Osteoblast (primary cell): Measurements from ENCODE around the gene HS2ST1. TPM values are rescaled to one million over a fixed set of nuclear protein-coding genes. Genes with fewer than 3 reads are reported as not detected.

ENCODE experiments used
- DNase-seq: peaks from one replicate; pipeline ENCODE4 v3.0.0; 2011; ENCODE audit warnings: low spot score, mixed read lengths; ENCODE audit not compliant: insufficient read length; ENCODE audit errors: missing footprints
- H2AFZ ChIP-seq: 2 replicates; pipeline ENCODE4 v1.6.0; 2011; ENCODE audit warnings: mild to moderate bottlenecking, low read length
- H3K27ac ChIP-seq: 2 replicates; pipeline ENCODE4 v1.5.1; 2011; ENCODE audit warnings: mild to moderate bottlenecking, low read depth, low read length, moderate library complexity
- H3K27me3 ChIP-seq: 2 replicates; pipeline ENCODE4 v1.6.0; 2012; ENCODE audit warnings: mild to moderate bottlenecking, control low read depth, inconsistent platforms, low read length, moderate library complexity; ENCODE audit not compliant: insufficient read depth
- H3K36me3 ChIP-seq: 2 replicates; pipeline ENCODE4 v1.5.1; 2011; ENCODE audit warnings: mild to moderate bottlenecking, low read length, control low read depth, moderate library complexity; ENCODE audit not compliant: insufficient read depth
- H3K4me1 ChIP-seq: 2 replicates; pipeline ENCODE4 v1.5.1; 2011; ENCODE audit warnings: mild to moderate bottlenecking, low read length, control low read depth, moderate library complexity; ENCODE audit not compliant: insufficient read depth
- H3K4me2 ChIP-seq: 2 replicates; pipeline ENCODE4 v1.6.0; 2011; ENCODE audit warnings: mild to moderate bottlenecking, low read length; ENCODE audit not compliant: insufficient read depth
- H3K4me3 ChIP-seq: fragments of 200-600 bp; sonication (generic); 3 replicates; pipeline ENCODE4 v1.5.1; 2012; ENCODE audit warnings: mild to moderate bottlenecking, low read length, inconsistent platforms; ENCODE audit not compliant: insufficient read depth
- H3K79me2 ChIP-seq: 2 replicates; pipeline ENCODE4 v1.6.0; 2012; ENCODE audit warnings: mild to moderate bottlenecking, low read length, control low read depth, inconsistent platforms; ENCODE audit not compliant: insufficient read depth
- H3K9me3 ChIP-seq: 2 replicates; pipeline ENCODE4 v1.5.1; 2011; ENCODE audit warnings: low read depth, low read length, control low read depth
- H4K20me1 ChIP-seq: 2 replicates; pipeline ENCODE4 v1.6.0; 2012; ENCODE audit warnings: mild to moderate bottlenecking, low read length, control low read depth; ENCODE audit not compliant: insufficient read depth
- total RNA-seq: library from RNA; depleted of rRNA; stranded (reverse); fragments of >200 nt; gene quantifications from 2 replicates; pipeline ENCODE4 v1.2.3, GENCODE V29; 2012
- TF ChIP-seq, protein P1 (sequence below): IDR thresholded peaks from 2 replicates; pipeline ENCODE4 v1.5.1; 2011; ENCODE audit warnings: mild to moderate bottlenecking, low read depth, low read length, moderate library complexity; ENCODE audit errors: extremely low read depth

Gene HS2ST1
- total RNA-seq, 1 donor = 20.3 TPM

DNA sequence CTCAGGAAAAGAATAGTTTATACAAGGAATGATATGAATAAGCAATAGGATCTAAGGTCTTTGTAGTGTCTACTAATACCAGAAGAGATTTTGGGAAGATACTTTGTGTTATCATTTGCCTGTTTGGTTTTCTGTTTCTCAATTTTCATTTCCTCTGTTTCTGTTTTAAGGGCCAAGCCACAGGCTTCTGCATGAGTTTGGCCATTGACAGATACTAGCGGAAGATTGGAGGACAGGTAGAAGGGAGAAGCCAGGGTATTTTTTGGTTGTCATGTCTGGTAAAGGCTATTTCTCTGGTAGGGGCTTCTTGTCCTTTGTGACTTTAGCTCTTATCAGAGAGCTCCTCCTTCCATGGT is 51.4 kb downstream of the HS2ST1 start:
- H3K27me3 ChIP-seq = no peaks in the 10 kb centered on the region
- peaks cover 11% of the 10 kb centered on the region for H3K79me2 ChIP-seq
- H3K4me2 ChIP-seq = no peak overlapping the region
- H3K27ac ChIP-seq = no peak overlapping the region
- DNase-seq = no peak
- H3K36me3 ChIP-seq = no peaks in the 10 kb centered on the region
- no peaks in the 10 kb centered on the region for H3K9me3 ChIP-seq
- no peak overlapping the region for H3K4me3 ChIP-seq
- H3K4me1 ChIP-seq = peaks cover 5% of the 10 kb centered on the region
- TF ChIP-seq, protein P1, sequence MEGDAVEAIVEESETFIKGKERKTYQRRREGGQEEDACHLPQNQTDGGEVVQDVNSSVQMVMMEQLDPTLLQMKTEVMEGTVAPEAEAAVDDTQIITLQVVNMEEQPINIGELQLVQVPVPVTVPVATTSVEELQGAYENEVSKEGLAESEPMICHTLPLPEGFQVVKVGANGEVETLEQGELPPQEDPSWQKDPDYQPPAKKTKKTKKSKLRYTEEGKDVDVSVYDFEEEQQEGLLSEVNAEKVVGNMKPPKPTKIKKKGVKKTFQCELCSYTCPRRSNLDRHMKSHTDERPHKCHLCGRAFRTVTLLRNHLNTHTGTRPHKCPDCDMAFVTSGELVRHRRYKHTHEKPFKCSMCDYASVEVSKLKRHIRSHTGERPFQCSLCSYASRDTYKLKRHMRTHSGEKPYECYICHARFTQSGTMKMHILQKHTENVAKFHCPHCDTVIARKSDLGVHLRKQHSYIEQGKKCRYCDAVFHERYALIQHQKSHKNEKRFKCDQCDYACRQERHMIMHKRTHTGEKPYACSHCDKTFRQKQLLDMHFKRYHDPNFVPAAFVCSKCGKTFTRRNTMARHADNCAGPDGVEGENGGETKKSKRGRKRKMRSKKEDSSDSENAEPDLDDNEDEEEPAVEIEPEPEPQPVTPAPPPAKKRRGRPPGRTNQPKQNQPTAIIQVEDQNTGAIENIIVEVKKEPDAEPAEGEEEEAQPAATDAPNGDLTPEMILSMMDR = no peak
- no peaks in the 10 kb centered on the region for H4K20me1 ChIP-seq
- H2AFZ ChIP-seq = no peak overlapping the region

GRCh38 chr1:86970938-86971337 is 56.5 kb downstream of the HS2ST1 start:
- Histone ChIP-seq H3K4me1 (peaks cover 5% of the 10 kb centered on the region), H3K27ac (no peak overlapping the region), H2AFZ (no peak overlapping the region), H3K36me3 (no peaks in the 10 kb centered on the region), H3K4me3 (no peak overlapping the region), H4K20me1 (peaks cover 4% of the 10 kb centered on the region), H3K79me2 (peaks cover 16% of the 10 kb centered on the region), H3K4me2 (no peak overlapping the region), H3K9me3 (no peaks in the 10 kb centered on the region), H3K27me3 (no peaks in the 10 kb centered on the region)
- peak; percentile 15 for DNase-seq
- TF ChIP-seq, protein P1 = no peak

- Histone ChIP-seq H2AFZ (no peak overlapping the region), H3K4me3 (no peak overlapping the region), H4K20me1 (peaks cover 4% of the 10 kb centered on the region), H3K27me3 (no peaks in the 10 kb centered on the region), H3K9me3 (no peaks in the 10 kb centered on the region), H3K4me2 (peak overlapping the region; percentile 8), H3K79me2 (peaks cover 18% of the 10 kb centered on the region), H3K4me1 (peaks cover 5% of the 10 kb centered on the region), H3K27ac (no peak overlapping the region), H3K36me3 (no peaks in the 10 kb centered on the region)
- TF ChIP-seq, protein P1 = no peak
- peak; percentile 14 for DNase-seq
Measured at GRCh38 chr1:86971778-86972177, 57.3 kb downstream of the HS2ST1 start.

DNA sequence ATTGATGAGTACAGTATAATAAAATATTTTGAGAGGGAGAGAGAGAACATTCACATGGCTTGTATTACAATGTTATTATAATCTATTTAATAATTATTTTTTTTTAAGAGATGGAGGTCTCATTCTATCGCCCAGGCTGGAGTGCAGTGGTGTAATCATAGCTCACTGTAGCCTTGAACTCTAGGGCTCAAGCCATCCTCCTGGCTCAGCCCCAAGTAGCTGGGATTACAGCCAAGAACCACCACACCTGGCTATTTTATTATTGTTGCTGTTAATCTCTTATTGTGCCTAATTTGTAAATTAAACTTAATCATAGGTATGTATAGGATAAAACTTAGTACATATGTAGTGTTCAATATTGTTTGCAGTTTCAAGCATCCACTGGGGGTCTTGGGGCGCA is 57.8 kb downstream of the HS2ST1 start:
- TF ChIP-seq, protein P1 = no peak
- Histone ChIP-seq H2AFZ (no peak overlapping the region), H4K20me1 (peaks cover 4% of the 10 kb centered on the region), H3K4me1 (peaks cover 5% of the 10 kb centered on the region), H3K79me2 (peaks cover 18% of the 10 kb centered on the region), H3K4me2 (peak overlapping the region; percentile 8), H3K27ac (no peak overlapping the region), H3K36me3 (no peaks in the 10 kb centered on the region), H3K4me3 (no peak overlapping the region), H3K27me3 (no peaks in the 10 kb centered on the region), H3K9me3 (no peaks in the 10 kb centered on the region)
- DNase-seq = no peak
